K562 (cell line): Measurements from ENCODE around the gene ZNF438. TPM values are rescaled to one million over a fixed set of nuclear protein-coding genes. Genes with fewer than 3 reads are reported as not detected.
"Not testable (repeated sequence)": the region's sequence is repeated elsewhere in the genome, so short reads cannot be mapped to it uniquely, and the experiment has no call there.

ENCODE experiments used
- ATAC-seq: fragments of 200-7000 bp; cut with Tn5 transposase; 3 replicates; pipeline ENCODE4 v1.9.1; 2020; ENCODE audit warnings: moderate library complexity
- BruUV-seq: library from RNA; stranded (reverse); fragments of 400-500 nt; replicated peaks from 2 replicates; lab custom pipeline; 2021; lab: Mats Ljungman, UMichigan
- CTCF ChIA-PET: fragments of 300-600 bp; formaldehyde crosslinking; extraction: SDS; loops from one replicate; lab custom pipeline; 2021; ENCODE audit warnings: low intra/inter-chr PET ratio; lab: Yijun Ruan, JAX
- POLR2A ChIA-PET: fragments of 300-600, 350-650 bp; sonication (Branson Sonifier 250); formaldehyde crosslinking; extraction: SDS; loops from one replicate; lab custom pipeline; 2021; ENCODE audit warnings: antibody characterized with exemption, inconsistent platforms; lab: Yijun Ruan, JAX
- DNase-seq, 4 experiments: peaks; one replicate each; pipeline versions ENCODE4 v3.0.0 to v3.0.0-alpha.2; 2011 to 2018; ENCODE audit warnings: low spot score in 3 of 4, mixed read lengths in 3 of 4; ENCODE audit errors: extremely low read depth in 1 of 4
- FAIRE-seq: peaks from 2 replicates; lab custom pipeline; 2011; peaks lifted over from hg19 to GRCh38; lab: Jason Lieb, UNC
- H2AFZ ChIP-seq: 2 replicates; pipeline ENCODE4 v1.6.0; 2011; ENCODE audit warnings: low read depth, low read length, control low read depth, inconsistent platforms
- H3K27ac ChIP-seq: fragments of 200-600 bp; 3 replicates; pipeline ENCODE4 v1.8.0; 2011; ENCODE audit warnings: low read depth, mild to moderate bottlenecking, control low read depth, inconsistent platforms, low read length, moderate library complexity, mixed read lengths; ENCODE audit errors: extremely low read depth
- H3K27me3 ChIP-seq, 2 experiments: fragments of 300-600 bp in 1 of 2; 2 replicates in 1 of 2; 3 replicates in 1 of 2; pipeline versions ENCODE4 v1.6.0 to v1.8.0; 2011; ENCODE audit warnings: inconsistent platforms in 2 of 2, low read length in 2 of 2, mild to moderate bottlenecking in 1 of 2, mixed read lengths in 1 of 2, moderate library complexity in 1 of 2; ENCODE audit not compliant: control insufficient read depth in 2 of 2, insufficient read depth in 2 of 2
- H3K36me3 ChIP-seq: fragments of 300-600 bp; 3 replicates; pipeline ENCODE4 v1.8.0; 2011; ENCODE audit warnings: mild to moderate bottlenecking, low read length, inconsistent platforms; ENCODE audit not compliant: control insufficient read depth, insufficient read depth
- H3K4me1 ChIP-seq, 2 experiments: fragments of 200-600 bp in 1 of 2; replicated peaks in 1 of 2; 2 replicates in 1 of 2; 3 replicates in 1 of 2; pipeline versions ENCODE4 v1.5.1 to v1.8.0; 2011; ENCODE audit warnings: inconsistent platforms in 2 of 2, low read length in 2 of 2, mild to moderate bottlenecking in 1 of 2, mixed read lengths in 1 of 2, moderate library complexity in 1 of 2; ENCODE audit not compliant: control insufficient read depth in 2 of 2, insufficient read depth in 2 of 2
- H3K4me2 ChIP-seq: 2 replicates; pipeline ENCODE4 v1.6.1; 2011; ENCODE audit warnings: low read length, control low read depth, inconsistent platforms, mixed read lengths; ENCODE audit not compliant: insufficient read depth
- H3K4me3 ChIP-seq: fragments of 200-600 bp; sonication (generic), shearing (Covaris generic); 2 replicates; pipeline ENCODE4 v1.5.1; 2016; ENCODE audit warnings: control low read depth, inconsistent platforms
- H3K79me2 ChIP-seq: fragments of 200-600 bp; 3 replicates; pipeline ENCODE4 v1.8.0; 2011; ENCODE audit warnings: low read length, inconsistent platforms; ENCODE audit not compliant: control insufficient read depth, insufficient read depth
- H3K9ac ChIP-seq, 2 experiments: 2 replicates each; pipeline versions ENCODE4 v1.6.0 to v1.6.1; 2011; ENCODE audit warnings: low read depth in 2 of 2, low read length in 2 of 2, control low read depth in 1 of 2, inconsistent platforms in 1 of 2, mild to moderate bottlenecking in 1 of 2, mixed read lengths in 1 of 2; ENCODE audit not compliant: insufficient read depth in 1 of 2
- H3K9me1 ChIP-seq: one replicate; pipeline ENCODE4 v1.6.0; 2011; ENCODE audit warnings: inconsistent platforms, mild to moderate bottlenecking, low read length, moderate library complexity; ENCODE audit not compliant: control insufficient read depth, insufficient read depth
- H3K9me3 ChIP-seq: replicated peaks from 2 replicates; pipeline ENCODE4 v1.5.1; 2011; ENCODE audit warnings: low read depth, low read length, inconsistent platforms; ENCODE audit not compliant: control insufficient read depth, insufficient read depth
- H4K20me1 ChIP-seq: replicated peaks from 2 replicates; pipeline ENCODE4 v1.6.1; 2011; ENCODE audit warnings: low read length, inconsistent platforms, mixed read lengths; ENCODE audit not compliant: control insufficient read depth, insufficient read depth
- NFYB ChIP-seq: IDR thresholded peaks from 2 replicates; pipeline ENCODE4 v1.6.1; 2011; ENCODE audit warnings: mild to moderate bottlenecking, moderate library complexity; ENCODE audit not compliant: insufficient read length; ENCODE audit errors: extremely low read depth
- SRSF1 ChIP-seq: fragments of 200-400 bp; formaldehyde crosslinking; IDR thresholded peaks from 2 replicates; pipeline ENCODE4 v1.6.1; 2017; ENCODE audit warnings: mild to moderate bottlenecking, low read depth, low read length, moderate library complexity
- YY1 ChIP-seq, 3 experiments: IDR thresholded peaks; 2 replicates each; pipeline ENCODE4 v1.6.1; 2011; ENCODE audit warnings: low read length in 2 of 3, mild to moderate bottlenecking in 2 of 3, moderate library complexity in 2 of 3, borderline replicate concordance in 1 of 3, control low read depth in 1 of 3, low read depth in 1 of 3; ENCODE audit not compliant: insufficient read depth in 3 of 3, insufficient replicate concordance in 2 of 3, control insufficient read depth in 1 of 3, insufficient read length in 1 of 3; ENCODE audit errors: extremely low read depth in 1 of 3
- WGBS: fragments of 100-300 bp; shearing (Covaris generic); methylation state at CpG from one replicate; pipeline ENCODE4 v1.1.6; 2016; ENCODE audit warnings: low coverage, mixed read lengths; ENCODE audit not compliant: insufficient coverage; ENCODE audit errors: missing lambda C conversion rate; 5-methylcytosine and 5-hydroxymethylcytosine counted together
- in situ Hi-C: fragments of 300-500 bp; cut with MboI; formaldehyde crosslinking; loops from 4 replicates; pipeline ENCODE4 v1.15.0; 2018; ENCODE audit warnings: inconsistent platforms, mixed read lengths
- intact Hi-C: fragments of 100-400 bp; cut with micrococcal nuclease; formaldehyde crosslinking; loops from 2 replicates; pipeline ENCODE4 v1.14.2; 2022
- polyA plus RNA-seq, 8 experiments: library from polyadenylated mRNA; depleted of rRNA in 4 of 8; stranded (reverse) in 5 of 8; unstranded in 3 of 8; fragments of >200 nt; fragmentation: Nextera tagmentation in 2 of 8; fragmentation: Illumina TruSeq in 1 of 8; extraction: Ambion mirVana in 2 of 8; extraction: Trizol in 1 of 8; gene quantifications; 2 replicates each; pipeline versions ENCODE4 v1.2.1 to v1.2.3, GENCODE V29; 2011 to 2014; ENCODE audit warnings: inconsistent platforms in 1 of 8, missing spikeins in 1 of 8
- total RNA-seq, 7 experiments: library from RNA; depleted of rRNA in 6 of 7; stranded (reverse); fragments of >200 nt in 6 of 7; fragmentation: Illumina TruSeq in 2 of 7; extraction: Trizol in 2 of 7; gene quantifications; 2 replicates each; pipeline versions ENCODE4 v1.2.1 to v1.2.3, GENCODE V29; 2011 to 2021; ENCODE audit warnings: low replicate concordance in 1 of 7

ZNF438 gene
- total and polyA plus RNA-seq, 9 of the 15 experiments (the other 6 are each of a cell fraction or from before 2014, with no cell fraction given) = 0.45 to 1.5 (median 0.91) TPM

DNA sequence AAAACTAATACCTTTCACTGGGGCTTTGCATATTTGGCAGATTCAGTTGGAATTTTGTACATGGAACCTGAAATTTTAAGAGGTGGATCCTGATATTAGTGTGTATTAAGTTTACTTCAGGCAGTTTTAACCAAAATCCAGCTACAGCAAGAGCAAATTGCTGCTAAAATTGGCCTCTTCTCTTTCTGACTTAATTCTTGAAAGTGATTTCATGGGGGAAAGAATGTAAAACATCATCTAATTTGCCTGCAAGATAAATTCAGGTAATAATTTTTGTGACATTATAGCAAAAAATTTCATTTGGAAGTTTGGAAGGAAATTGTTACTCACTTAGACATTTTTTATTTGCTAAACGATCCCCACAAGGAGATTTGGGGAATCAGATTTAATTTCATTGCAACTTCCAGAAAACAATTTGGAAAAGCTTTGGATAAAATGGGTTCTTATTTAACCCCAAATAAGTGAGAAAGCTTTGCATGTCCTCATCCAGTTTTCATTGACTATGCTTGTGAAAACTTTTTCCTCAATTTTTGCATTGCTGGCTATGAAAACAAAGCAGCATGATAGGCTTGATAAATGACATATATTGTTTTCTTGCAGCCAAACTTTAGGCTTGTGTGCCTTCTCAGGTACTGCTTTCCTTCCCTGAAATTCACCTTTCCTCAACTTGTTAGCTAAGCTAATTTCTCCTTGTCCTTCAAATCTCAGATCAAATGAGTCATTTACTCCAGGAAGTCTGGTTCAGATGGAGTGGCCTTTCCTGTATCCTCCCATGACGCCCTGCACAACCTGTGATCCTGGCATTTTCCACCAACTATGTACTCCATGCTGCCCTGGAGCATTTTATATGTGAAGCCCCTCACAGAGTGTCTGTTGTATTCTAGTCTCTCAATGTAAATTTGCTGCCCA, 27.4 kb upstream of the ZNF438 start:
- H3K4me2 ChIP-seq = no peak overlapping the region
- DNase-seq (no peak), FAIRE-seq (no peak), ATAC-seq (no peak)
- peaks cover 3 to 10% of the 10 kb centered on the region in 2 experiments; a peak in 3 of 5 replicates for H3K27me3 ChIP-seq
- H3K4me3 ChIP-seq = no peak overlapping the region
- no peak for TF ChIP-seq YY1 (IDR thresholded peaks at IDR 0.05; ENCODE audit: borderline replicate concordance in 1 of 3, control insufficient read depth in 1 of 3, extremely low read depth in 1 of 3, insufficient read depth in 3 of 3, insufficient read length in 1 of 3, insufficient replicate concordance in 2 of 3, low read depth in 1 of 3, low read length in 2 of 3)
- TF ChIP-seq SRSF1 = no peak
- no TSS peak for BruUV-seq
- intact Hi-C loops = no loop called here
- H3K9me3 ChIP-seq = no peaks in the 10 kb centered on the region
- no peaks in the 10 kb centered on the region for H3K79me2 ChIP-seq
- H3K36me3 ChIP-seq = no peaks in the 10 kb centered on the region
- 0% methylated on average over 2 of the region's 2 CpGs for WGBS
- ChIA-PET POLR2A (no interaction called here), CTCF (no interaction called here)
- no peaks in the 10 kb centered on the region for H3K4me1 ChIP-seq
- no peak overlapping the region for H2AFZ ChIP-seq
- in situ Hi-C loops = no loop called here
- H3K27ac ChIP-seq = no peak overlapping the region
- no peaks in the 10 kb centered on the region for H3K9me1 ChIP-seq
- H4K20me1 ChIP-seq = no peaks in the 10 kb centered on the region
- no peak overlapping the region for H3K9ac ChIP-seq

DNA sequence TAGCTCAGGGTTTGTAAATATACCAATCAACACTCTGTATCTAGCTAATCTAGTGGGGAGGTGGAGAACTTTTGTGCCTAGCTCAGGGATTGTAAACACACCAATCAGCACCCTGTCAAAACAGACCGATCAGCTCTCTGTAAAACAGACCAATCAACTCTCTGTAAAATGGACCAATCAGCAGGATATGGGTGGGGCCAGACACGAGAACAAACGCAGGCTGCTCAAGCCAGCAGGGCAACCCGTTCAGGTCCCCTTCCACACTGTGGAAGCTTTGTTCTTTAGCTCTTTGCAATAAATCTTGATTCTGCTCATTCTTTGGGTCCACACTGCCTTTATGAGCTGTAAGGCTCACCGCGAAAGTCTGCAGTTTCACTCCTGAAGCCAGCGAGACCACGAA, 25.0 kb upstream of the ZNF438 start:
- H2AFZ ChIP-seq = 0 out of 2 replicates have a peak overlapping the region, but pooled peaks have one; percentile 45
- H3K9me3 ChIP-seq, H3K4me1 ChIP-seq, H3K27ac ChIP-seq, H3K79me2 ChIP-seq, H3K9ac ChIP-seq, DNase-seq, in situ Hi-C loops, FAIRE-seq, H3K36me3 ChIP-seq, POLR2A ChIA-PET, H3K4me3 ChIP-seq: not testable (repeated sequence)
- peak overlapping the region; percentile 41 for H3K4me2 ChIP-seq
- WGBS = 2% methylated on average over 8 of the region's 8 CpGs
- peak; percentile 53 for TF ChIP-seq NFYB
- TF ChIP-seq, all 486 proteins: peak for 1; not testable (repeated sequence) for 485
- intact Hi-C loops, BruUV-seq, ATAC-seq, H3K9me1 ChIP-seq, CTCF ChIA-PET, H3K27me3 ChIP-seq, H4K20me1 ChIP-seq: not testable (repeated sequence)
